HCT116 (cell line): ENCODE data around the gene DTNB. TPM values are rescaled to one million over a fixed set of nuclear protein-coding genes. Genes with fewer than 3 reads are reported as not detected.

ENCODE experiments used
- ATAC-seq: fragments of 200-7000 bp; cut with Tn5 transposase; 2 replicates; pipeline ENCODE4 v1.9.1; 2020; ENCODE audit warnings: mild to moderate bottlenecking, moderate library complexity
- BruUV-seq: library from RNA; stranded (reverse); fragments of 400-500 nt; replicated peaks from 2 replicates; lab custom pipeline; 2021; lab: Mats Ljungman, UMichigan
- CTCF ChIA-PET: fragments of 300-600 bp; sonication (Branson Sonifier 250); formaldehyde crosslinking; loops from one replicate; lab custom pipeline; 2021; ENCODE audit warnings: antibody characterized with exemption; lab: Charles Lee
- POLR2A ChIA-PET: fragments of 300-600, 350-600 bp; sonication (Branson Sonifier 250); formaldehyde crosslinking; loops from one replicate; lab custom pipeline; 2021; ENCODE audit warnings: antibody characterized with exemption; lab: Charles Lee
- RAD21 ChIA-PET, 2 experiments: fragments of 300-600 bp; sonication (Branson Sonifier 250); formaldehyde crosslinking; loops; one replicate each; lab custom pipeline; 2023; ENCODE audit warnings: low total read pairs in 2 of 2; ENCODE audit not compliant: uncharacterized antibody in 2 of 2, unreplicated experiment in 2 of 2, low non-redundant PET in 1 of 2; lab: Charles Lee
- DNase-seq: peaks from one replicate; pipeline ENCODE4 v3.0.0-alpha.2; 2010; ENCODE audit warnings: low read depth, low spot score
- H2AFZ ChIP-seq: fragments of 200-600 bp; shearing (Covaris generic), sonication (generic); 2 replicates; pipeline ENCODE4 v1.6.1; 2017; ENCODE audit warnings: low read depth, mixed run types, mixed read lengths, antibody characterized with exemption, low read length; ENCODE audit not compliant: poor library complexity, severe bottlenecking
- H3K27ac ChIP-seq: 2 replicates; pipeline ENCODE4 v1.5.1; 2012; ENCODE audit warnings: low read depth, low read length
- H3K27me3 ChIP-seq: fragments of 200-600 bp; sonication (generic); 2 replicates; pipeline ENCODE4 v1.6.1; 2016; ENCODE audit warnings: mixed run types, low read length, mixed read lengths; ENCODE audit not compliant: insufficient read depth
- H3K36me3 ChIP-seq, 2 experiments: fragments of 200-500 bp in 1 of 2; fragments of 200-600 bp in 1 of 2; sonication (Bioruptor generic) in 1 of 2; sonication (generic) in 1 of 2; 2 replicates each; pipeline versions ENCODE4 v1.5.1 to v1.6.1; 2014 to 2016; ENCODE audit warnings: low read length in 2 of 2, inconsistent platforms in 1 of 2, mixed read lengths in 1 of 2, mixed run types in 1 of 2; ENCODE audit not compliant: insufficient read depth in 2 of 2, control insufficient read depth in 1 of 2
- H3K4me1 ChIP-seq, 2 experiments: fragments of 200-600 bp in 1 of 2; sonication (generic) in 1 of 2; 2 replicates each; pipeline versions ENCODE4 v1.5.1 to v1.6.1; 2012 to 2017; ENCODE audit warnings: low read length in 2 of 2, inconsistent platforms in 1 of 2, mild to moderate bottlenecking in 1 of 2, mixed read lengths in 1 of 2, mixed run types in 1 of 2, moderate library complexity in 1 of 2; ENCODE audit not compliant: insufficient read depth in 2 of 2, control insufficient read depth in 1 of 2
- H3K4me2 ChIP-seq: fragments of 200-600 bp; sonication (generic); 2 replicates; pipeline ENCODE4 v1.6.1; 2017; ENCODE audit warnings: mixed run types, low read length, mixed read lengths
- H3K4me3 ChIP-seq, 2 experiments: fragments of 200-600 bp in 1 of 2; sonication (generic) in 1 of 2; replicated peaks in 1 of 2; 2 replicates each; pipeline ENCODE4 v1.5.1; 2011 to 2016; ENCODE audit warnings: low read length in 2 of 2, control low read depth in 1 of 2, low read depth in 1 of 2, mild to moderate bottlenecking in 1 of 2, mixed read lengths in 1 of 2, mixed run types in 1 of 2
- H3K79me2 ChIP-seq: fragments of 200-600 bp; sonication (generic); 2 replicates; pipeline ENCODE4 v1.6.1; 2017; ENCODE audit warnings: mild to moderate bottlenecking, mixed run types, low read length, moderate library complexity, mixed read lengths; ENCODE audit not compliant: insufficient read depth
- H3K9ac ChIP-seq: fragments of 200-600 bp; sonication (generic); 2 replicates; pipeline ENCODE4 v1.6.1; 2016; ENCODE audit warnings: low read length, mixed read lengths
- H3K9me2 ChIP-seq: fragments of 200-600 bp; sonication (generic), shearing (Covaris generic); 2 replicates; pipeline ENCODE4 v1.6.1; 2017; ENCODE audit warnings: mixed run types, mild to moderate bottlenecking, moderate library complexity; ENCODE audit not compliant: insufficient read depth
- H3K9me3 ChIP-seq, 2 experiments: fragments of 200-500 bp in 1 of 2; fragments of 200-600 bp in 1 of 2; sonication (Bioruptor generic) in 1 of 2; sonication (generic) in 1 of 2; 2 replicates each; pipeline ENCODE4 v1.6.1; 2014 to 2017; ENCODE audit warnings: low read length in 2 of 2, mixed read lengths in 2 of 2, inconsistent platforms in 1 of 2, low read depth in 1 of 2, mild to moderate bottlenecking in 1 of 2, mixed run types in 1 of 2, moderate library complexity in 1 of 2; ENCODE audit not compliant: control insufficient read depth in 1 of 2, insufficient read depth in 1 of 2
- H4K20me1 ChIP-seq: fragments of 200-600 bp; sonication (generic), shearing (Covaris generic); 2 replicates; pipeline ENCODE4 v1.6.1; 2017; ENCODE audit warnings: mixed run types, mild to moderate bottlenecking, moderate library complexity; ENCODE audit not compliant: insufficient read depth
- CEBPB ChIP-seq: IDR thresholded peaks from 2 replicates; pipeline ENCODE4 v1.6.1; 2012; ENCODE audit warnings: low read depth
- EGR1 ChIP-seq: IDR thresholded peaks from 2 replicates; pipeline ENCODE4 v1.6.1; 2012; ENCODE audit warnings: low read depth
- FOSL1 ChIP-seq: IDR thresholded peaks from 2 replicates; pipeline ENCODE4 v1.6.1; 2012; ENCODE audit warnings: low read depth
- POLR2AphosphoS5 ChIP-seq: IDR thresholded peaks from 2 replicates; pipeline ENCODE4 v1.6.1; 2011; ENCODE audit warnings: mild to moderate bottlenecking, low read depth, low read length, moderate library complexity
- RAD21 ChIP-seq: IDR thresholded peaks from 2 replicates; pipeline ENCODE4 v1.6.1; 2012; ENCODE audit warnings: low read depth, mild to moderate bottlenecking
- SIN3A ChIP-seq: IDR thresholded peaks from 2 replicates; pipeline ENCODE4 v1.6.1; 2012; ENCODE audit warnings: low read depth
- ZFX ChIP-seq: fragments of 450-650 bp; IDR thresholded peaks from 2 replicates; pipeline ENCODE4 v1.6.1; 2017
- ZNF274 ChIP-seq: fragments of 200-500 bp; sonication (Bioruptor generic); IDR thresholded peaks from 2 replicates; pipeline ENCODE4 v1.6.1; 2014; ENCODE audit warnings: mild to moderate bottlenecking, low read depth, low read length, inconsistent platforms
- intact Hi-C: fragments of 100-400 bp; cut with micrococcal nuclease; formaldehyde crosslinking; loops from 2 replicates; pipeline ENCODE4 v1.10.0; 2022
- total RNA-seq: library from RNA; stranded (reverse); gene quantifications from one replicate; pipeline ENCODE4 v1.2.1, GENCODE V29; 2021; ENCODE audit not compliant: unreplicated experiment
- TF ChIP-seq, protein P1 (sequence below): IDR thresholded peaks from 2 replicates; pipeline ENCODE4 v1.6.1; 2012
- TF ChIP-seq, protein P2 (sequence below): IDR thresholded peaks from 2 replicates; pipeline ENCODE4 v1.6.1; 2011; ENCODE audit warnings: mild to moderate bottlenecking, low read length, moderate library complexity; ENCODE audit not compliant: insufficient replicate concordance; ENCODE audit errors: extremely low read depth
- TF ChIP-seq, protein P3 (sequence below): IDR thresholded peaks from 2 replicates; pipeline ENCODE4 v1.6.1; 2012

Gene DTNB
- total RNA-seq, 1 experiment from 2014 or later: 30.2 TPM

DNA sequence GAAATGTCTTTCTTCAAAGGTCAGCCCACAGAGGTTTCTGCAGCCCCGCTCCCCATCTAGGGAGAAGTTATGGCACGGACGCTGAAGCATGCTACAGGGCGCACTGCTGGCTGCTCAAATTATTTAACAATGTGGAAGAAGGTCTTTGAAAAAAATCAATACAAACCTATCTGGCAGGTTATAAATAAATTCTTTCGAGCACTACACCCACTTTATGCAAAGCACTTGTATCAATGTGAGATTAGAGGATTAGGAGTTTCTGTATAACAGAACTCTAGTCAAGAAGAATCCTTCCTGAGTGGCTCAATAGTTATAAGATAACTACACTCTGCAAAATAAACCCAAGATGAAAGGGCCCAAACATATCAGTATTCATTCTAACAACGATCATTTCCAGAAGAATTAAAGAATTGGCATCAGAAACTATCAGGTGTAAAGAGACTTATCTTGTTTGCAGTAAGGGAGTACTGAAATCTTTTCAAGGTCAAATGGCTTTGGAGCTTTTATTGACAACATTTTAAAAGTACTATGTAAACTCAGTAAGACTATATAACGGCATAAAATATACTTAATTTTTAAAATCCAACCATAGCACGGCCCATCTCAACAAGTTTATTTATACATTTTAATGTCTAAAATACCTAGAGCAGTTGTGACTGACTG, 228.6 kb downstream of the DTNB start:
- CTCF ChIA-PET: no interaction called here
- no peaks in the 10 kb centered on the region for H3K79me2 ChIP-seq
- TF ChIP-seq SIN3A: no peak
- no peak for TF ChIP-seq CEBPB
- TF ChIP-seq, protein P1, sequence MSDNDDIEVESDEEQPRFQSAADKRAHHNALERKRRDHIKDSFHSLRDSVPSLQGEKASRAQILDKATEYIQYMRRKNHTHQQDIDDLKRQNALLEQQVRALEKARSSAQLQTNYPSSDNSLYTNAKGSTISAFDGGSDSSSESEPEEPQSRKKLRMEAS: no peak
- TF ChIP-seq ZFX: no peak
- no peak for TF ChIP-seq EGR1
- no peak for TF ChIP-seq RAD21
- TF ChIP-seq POLR2AphosphoS5: no peak
- TF ChIP-seq FOSL1: no peak
- TF ChIP-seq ZNF274: no peak
- TF ChIP-seq, protein P2, sequence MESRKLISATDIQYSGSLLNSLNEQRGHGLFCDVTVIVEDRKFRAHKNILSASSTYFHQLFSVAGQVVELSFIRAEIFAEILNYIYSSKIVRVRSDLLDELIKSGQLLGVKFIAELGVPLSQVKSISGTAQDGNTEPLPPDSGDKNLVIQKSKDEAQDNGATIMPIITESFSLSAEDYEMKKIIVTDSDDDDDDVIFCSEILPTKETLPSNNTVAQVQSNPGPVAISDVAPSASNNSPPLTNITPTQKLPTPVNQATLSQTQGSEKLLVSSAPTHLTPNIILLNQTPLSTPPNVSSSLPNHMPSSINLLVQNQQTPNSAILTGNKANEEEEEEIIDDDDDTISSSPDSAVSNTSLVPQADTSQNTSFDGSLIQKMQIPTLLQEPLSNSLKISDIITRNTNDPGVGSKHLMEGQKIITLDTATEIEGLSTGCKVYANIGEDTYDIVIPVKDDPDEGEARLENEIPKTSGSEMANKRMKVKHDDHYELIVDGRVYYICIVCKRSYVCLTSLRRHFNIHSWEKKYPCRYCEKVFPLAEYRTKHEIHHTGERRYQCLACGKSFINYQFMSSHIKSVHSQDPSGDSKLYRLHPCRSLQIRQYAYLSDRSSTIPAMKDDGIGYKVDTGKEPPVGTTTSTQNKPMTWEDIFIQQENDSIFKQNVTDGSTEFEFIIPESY: no peak
- TF ChIP-seq, protein P3, sequence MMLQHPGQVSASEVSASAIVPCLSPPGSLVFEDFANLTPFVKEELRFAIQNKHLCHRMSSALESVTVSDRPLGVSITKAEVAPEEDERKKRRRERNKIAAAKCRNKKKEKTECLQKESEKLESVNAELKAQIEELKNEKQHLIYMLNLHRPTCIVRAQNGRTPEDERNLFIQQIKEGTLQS: no peak
- TF ChIP-seq, all 23 proteins: peak for 0
- Histone ChIP-seq H3K27ac (no peak overlapping the region), H3K9me3 (no peaks in the 10 kb centered on the region), H3K9ac (no peak overlapping the region), H3K9me2 (no peaks in the 10 kb centered on the region), H3K4me2 (no peak overlapping the region), H2AFZ (no peak overlapping the region), H3K27me3 (no peaks in the 10 kb centered on the region), H4K20me1 (no peaks in the 10 kb centered on the region), H3K4me1 (no peaks in the 10 kb centered on the region), H3K36me3 (no peaks in the 10 kb centered on the region), H3K4me3 (no peak overlapping the region)
- DNase-seq (no peak), ATAC-seq (no peak)
- no TSS peak for BruUV-seq
- POLR2A ChIA-PET: no interaction called here
- intact Hi-C loops: no loop called here
- RAD21 ChIA-PET: no interaction called here
